Liver (tissue), 3 donors: ENCODE measurements around the gene PPID.

Source experiments
- EGR1 ChIP-seq, 2 donors: IDR thresholded peaks; 2 replicates each; pipeline ENCODE4 v1.6.1; 2016 to 2018; ENCODE audit warnings: antibody characterized with exemption in 2 of 2, low read depth in 2 of 2
- FOXA1 ChIP-seq: IDR thresholded peaks from 2 replicates; pipeline ENCODE4 v1.6.1; 2016; ENCODE audit warnings: antibody characterized with exemption
- GABPA ChIP-seq, 2 donors: IDR thresholded peaks in 1 of 2; conservative IDR thresholded peaks in 1 of 2; 2 replicates each; pipeline ENCODE4 v1.6.1; 2016; ENCODE audit warnings: antibody characterized with exemption in 2 of 2, mild to moderate bottlenecking in 1 of 2, moderate library complexity in 1 of 2
- HNF4A ChIP-seq, 2 donors: conservative IDR thresholded peaks; 2 replicates each; pipeline ENCODE4 v1.6.1; 2016; ENCODE audit warnings: antibody characterized with exemption in 2 of 2, mild to moderate bottlenecking in 2 of 2
- NR2F2 ChIP-seq: IDR thresholded peaks from 2 replicates; pipeline ENCODE4 v1.6.1; 2016; ENCODE audit warnings: antibody characterized with exemption
- RAD21 ChIP-seq, 2 donors: IDR thresholded peaks; 2 replicates each; pipeline ENCODE4 v1.6.1; 2016; ENCODE audit warnings: antibody characterized with exemption in 2 of 2, mild to moderate bottlenecking in 2 of 2
- RXRA ChIP-seq, 2 donors: IDR thresholded peaks; 2 replicates each; pipeline ENCODE4 v1.6.1; 2017 to 2018; ENCODE audit warnings: antibody characterized with exemption in 2 of 2, mild to moderate bottlenecking in 1 of 2
- TAF1 ChIP-seq: conservative IDR thresholded peaks from 2 replicates; pipeline ENCODE4 v1.6.1; 2016; ENCODE audit warnings: antibody characterized with exemption, mild to moderate bottlenecking
- YY1 ChIP-seq: IDR thresholded peaks from 2 replicates; pipeline ENCODE4 v1.6.1; 2016; ENCODE audit warnings: antibody characterized with exemption, mild to moderate bottlenecking
- TF ChIP-seq, protein P1 (sequence below): fragments of 150-350 bp; IDR thresholded peaks from 2 replicates; pipeline ENCODE4 v1.5.1; 2017; ENCODE audit warnings: improper control_type of control experiment, low read depth, low read length; ENCODE audit not compliant: missing input control
- TF ChIP-seq, protein P2 (sequence below): IDR thresholded peaks from 2 replicates; pipeline ENCODE4 v1.6.1; 2016; ENCODE audit warnings: antibody characterized with exemption, mild to moderate bottlenecking
- TF ChIP-seq, protein P3 (sequence below): IDR thresholded peaks from 2 replicates; pipeline ENCODE4 v1.6.1; 2016; ENCODE audit warnings: antibody characterized with exemption
- TF ChIP-seq, protein P4 (sequence below): IDR thresholded peaks from 2 replicates; pipeline ENCODE4 v1.6.1; 2016; ENCODE audit warnings: antibody characterized with exemption
- donor health status: healthy.
- donor health status: healthy.

DNA sequence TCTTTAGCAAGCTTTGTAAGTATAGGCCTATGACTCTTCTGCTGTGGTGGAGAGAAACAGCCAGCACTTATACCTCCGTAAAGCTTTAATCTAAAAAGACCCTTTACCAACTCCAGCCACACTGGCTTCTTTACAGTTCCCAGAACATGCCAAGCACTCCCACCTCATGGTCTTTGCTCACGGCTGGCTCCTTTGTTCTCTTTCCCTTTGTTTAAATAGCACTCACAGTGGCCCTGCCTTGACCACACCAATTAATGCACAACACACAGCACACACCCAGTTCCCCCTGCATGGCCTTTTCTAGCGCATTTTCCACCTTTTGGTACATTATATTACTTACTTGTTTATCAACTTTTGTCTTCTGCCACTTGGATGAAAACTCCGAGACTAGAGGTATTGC, 18.9 kb downstream of the PPID start:
- TF ChIP-seq, protein P1, sequence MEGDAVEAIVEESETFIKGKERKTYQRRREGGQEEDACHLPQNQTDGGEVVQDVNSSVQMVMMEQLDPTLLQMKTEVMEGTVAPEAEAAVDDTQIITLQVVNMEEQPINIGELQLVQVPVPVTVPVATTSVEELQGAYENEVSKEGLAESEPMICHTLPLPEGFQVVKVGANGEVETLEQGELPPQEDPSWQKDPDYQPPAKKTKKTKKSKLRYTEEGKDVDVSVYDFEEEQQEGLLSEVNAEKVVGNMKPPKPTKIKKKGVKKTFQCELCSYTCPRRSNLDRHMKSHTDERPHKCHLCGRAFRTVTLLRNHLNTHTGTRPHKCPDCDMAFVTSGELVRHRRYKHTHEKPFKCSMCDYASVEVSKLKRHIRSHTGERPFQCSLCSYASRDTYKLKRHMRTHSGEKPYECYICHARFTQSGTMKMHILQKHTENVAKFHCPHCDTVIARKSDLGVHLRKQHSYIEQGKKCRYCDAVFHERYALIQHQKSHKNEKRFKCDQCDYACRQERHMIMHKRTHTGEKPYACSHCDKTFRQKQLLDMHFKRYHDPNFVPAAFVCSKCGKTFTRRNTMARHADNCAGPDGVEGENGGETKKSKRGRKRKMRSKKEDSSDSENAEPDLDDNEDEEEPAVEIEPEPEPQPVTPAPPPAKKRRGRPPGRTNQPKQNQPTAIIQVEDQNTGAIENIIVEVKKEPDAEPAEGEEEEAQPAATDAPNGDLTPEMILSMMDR = no peak
- TF ChIP-seq YY1 = no peak
- TF ChIP-seq, protein P2, sequence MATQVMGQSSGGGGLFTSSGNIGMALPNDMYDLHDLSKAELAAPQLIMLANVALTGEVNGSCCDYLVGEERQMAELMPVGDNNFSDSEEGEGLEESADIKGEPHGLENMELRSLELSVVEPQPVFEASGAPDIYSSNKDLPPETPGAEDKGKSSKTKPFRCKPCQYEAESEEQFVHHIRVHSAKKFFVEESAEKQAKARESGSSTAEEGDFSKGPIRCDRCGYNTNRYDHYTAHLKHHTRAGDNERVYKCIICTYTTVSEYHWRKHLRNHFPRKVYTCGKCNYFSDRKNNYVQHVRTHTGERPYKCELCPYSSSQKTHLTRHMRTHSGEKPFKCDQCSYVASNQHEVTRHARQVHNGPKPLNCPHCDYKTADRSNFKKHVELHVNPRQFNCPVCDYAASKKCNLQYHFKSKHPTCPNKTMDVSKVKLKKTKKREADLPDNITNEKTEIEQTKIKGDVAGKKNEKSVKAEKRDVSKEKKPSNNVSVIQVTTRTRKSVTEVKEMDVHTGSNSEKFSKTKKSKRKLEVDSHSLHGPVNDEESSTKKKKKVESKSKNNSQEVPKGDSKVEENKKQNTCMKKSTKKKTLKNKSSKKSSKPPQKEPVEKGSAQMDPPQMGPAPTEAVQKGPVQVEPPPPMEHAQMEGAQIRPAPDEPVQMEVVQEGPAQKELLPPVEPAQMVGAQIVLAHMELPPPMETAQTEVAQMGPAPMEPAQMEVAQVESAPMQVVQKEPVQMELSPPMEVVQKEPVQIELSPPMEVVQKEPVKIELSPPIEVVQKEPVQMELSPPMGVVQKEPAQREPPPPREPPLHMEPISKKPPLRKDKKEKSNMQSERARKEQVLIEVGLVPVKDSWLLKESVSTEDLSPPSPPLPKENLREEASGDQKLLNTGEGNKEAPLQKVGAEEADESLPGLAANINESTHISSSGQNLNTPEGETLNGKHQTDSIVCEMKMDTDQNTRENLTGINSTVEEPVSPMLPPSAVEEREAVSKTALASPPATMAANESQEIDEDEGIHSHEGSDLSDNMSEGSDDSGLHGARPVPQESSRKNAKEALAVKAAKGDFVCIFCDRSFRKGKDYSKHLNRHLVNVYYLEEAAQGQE = no peak
- TF ChIP-seq GABPA (IDR thresholded peaks at IDR 0.05 in 1 of 2, conservative IDR thresholded peaks at IDR 0.05 in 1 of 2) = no peak
- no peak for TF ChIP-seq NR2F2
- TF ChIP-seq, protein P3, sequence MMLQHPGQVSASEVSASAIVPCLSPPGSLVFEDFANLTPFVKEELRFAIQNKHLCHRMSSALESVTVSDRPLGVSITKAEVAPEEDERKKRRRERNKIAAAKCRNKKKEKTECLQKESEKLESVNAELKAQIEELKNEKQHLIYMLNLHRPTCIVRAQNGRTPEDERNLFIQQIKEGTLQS = no peak
- TF ChIP-seq RAD21 (IDR thresholded peaks at IDR 0.05) = no peak
- no peak for TF ChIP-seq TAF1
- TF ChIP-seq, protein P4, sequence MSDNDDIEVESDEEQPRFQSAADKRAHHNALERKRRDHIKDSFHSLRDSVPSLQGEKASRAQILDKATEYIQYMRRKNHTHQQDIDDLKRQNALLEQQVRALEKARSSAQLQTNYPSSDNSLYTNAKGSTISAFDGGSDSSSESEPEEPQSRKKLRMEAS = no peak
- no peak for TF ChIP-seq EGR1 (IDR thresholded peaks at IDR 0.05; ENCODE audit: low read depth in 2 of 2)
- no peak for TF ChIP-seq RXRA (IDR thresholded peaks at IDR 0.05)
- no peak for TF ChIP-seq HNF4A (conservative IDR thresholded peaks at IDR 0.05)
- no peak for TF ChIP-seq FOXA1
